ENCODE results near the gene GCG.

Gene GCG

GRCh38 chr2:162152147-162152546, at the start of gene GCG:
GCG (minus strand) TSS chr2:162152247; CDS start chr2:162149178, 3,069 bp downstream.
- in situ Hi-C loops (cut with HindIII; ENCODE audit: low sequenced_read_pairs), result loop anchor here (25.0 kb wide), 1 partner anchor 135 kb away; no protein-coding TSS in a partner anchor

- in situ Hi-C loops (cut with HindIII; ENCODE audit: low sequenced_read_pairs), result no loop called here
These were observed 48.6 kb upstream of the GCG start for GRCh38 chr2:162200636-162201035.

DNA sequence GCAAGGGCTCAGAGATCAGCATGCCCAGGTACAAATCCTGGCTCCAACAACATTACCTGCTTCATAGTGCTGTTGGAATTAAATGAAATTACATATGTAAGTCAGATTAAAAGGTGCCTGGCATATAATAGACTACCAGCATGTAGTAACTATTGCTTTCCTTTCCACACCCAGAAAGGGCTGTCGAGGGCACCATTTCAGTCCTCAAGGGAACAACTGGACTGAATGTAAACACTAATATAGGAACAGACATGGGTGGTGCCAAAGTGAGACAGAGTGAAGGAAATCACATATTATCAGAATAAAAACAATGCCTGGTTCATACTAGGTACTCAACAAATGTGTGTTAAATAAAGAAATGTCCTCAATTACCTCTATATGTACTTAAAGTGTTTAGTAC, 47.9 kb upstream of the GCG start:
- in situ Hi-C loops (cut with HindIII; ENCODE audit: low sequenced_read_pairs), result no loop called here

- in situ Hi-C loops (cut with HindIII; ENCODE audit: low sequenced_read_pairs), result no loop called here
These were observed 46.2 kb upstream of the GCG start for GRCh38 chr2:162198239-162198638.

DNA sequence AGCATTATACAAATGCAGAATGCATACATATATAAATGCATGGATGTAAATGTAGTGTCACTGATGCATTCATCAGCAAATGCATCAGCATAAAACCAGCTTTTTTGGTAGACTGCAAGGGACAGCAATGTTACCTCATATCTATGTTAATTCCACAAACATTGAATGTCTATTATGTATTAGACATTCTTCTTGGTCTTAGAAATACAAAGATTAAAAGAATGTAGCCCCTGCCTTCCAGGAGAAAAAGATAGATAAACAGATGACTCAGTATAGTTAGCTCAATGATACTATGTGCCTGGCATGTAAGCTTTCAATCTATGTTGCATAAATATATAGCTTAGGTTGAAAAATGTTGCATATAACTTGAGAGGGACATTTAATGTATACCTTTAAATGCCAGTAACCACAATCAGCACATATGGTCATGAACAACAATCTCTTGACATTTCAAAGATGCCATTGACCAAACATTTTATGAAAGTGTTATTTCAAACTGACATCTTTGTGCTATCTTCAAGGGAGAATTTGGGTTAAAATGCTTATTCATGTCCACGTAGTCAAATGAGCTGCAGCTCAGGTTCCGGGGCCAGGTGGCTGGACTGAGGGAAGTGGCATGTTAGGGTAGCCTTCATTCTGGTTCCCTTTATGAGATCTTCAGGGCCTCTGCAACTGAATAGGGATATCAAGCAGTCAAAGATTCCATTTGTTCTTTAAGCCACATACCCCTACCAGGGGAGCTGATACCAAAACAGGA, 45.2 kb upstream of the GCG start:
- in situ Hi-C loops (cut with HindIII; ENCODE audit: low sequenced_read_pairs), result no loop called here

GRCh38 chr2:162196638-162197037, 44.6 kb upstream of the GCG start:
- in situ Hi-C loops (cut with HindIII; ENCODE audit: low sequenced_read_pairs), result no loop called here

DNA sequence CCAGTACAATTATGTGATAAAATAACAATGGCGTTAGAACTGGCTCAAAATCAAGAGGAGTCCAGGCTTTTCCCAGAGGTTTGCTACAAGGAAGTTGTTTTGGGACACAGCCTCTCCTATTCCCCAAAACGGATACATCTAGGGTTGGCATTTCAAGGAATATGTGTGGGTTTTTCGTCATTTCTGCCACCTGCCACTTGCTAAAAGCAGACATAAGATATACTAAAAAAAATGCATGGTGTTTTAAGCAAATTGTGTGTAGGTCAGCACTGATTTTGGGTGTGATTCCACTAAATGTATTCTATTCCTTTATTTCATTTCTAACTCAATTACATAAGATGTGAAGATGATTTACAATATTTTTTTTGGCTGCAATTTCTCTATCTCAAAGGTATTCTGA, 36.4 kb upstream of the GCG start:
- in situ Hi-C loops (cut with HindIII; ENCODE audit: low sequenced_read_pairs), result no loop called here

DNA sequence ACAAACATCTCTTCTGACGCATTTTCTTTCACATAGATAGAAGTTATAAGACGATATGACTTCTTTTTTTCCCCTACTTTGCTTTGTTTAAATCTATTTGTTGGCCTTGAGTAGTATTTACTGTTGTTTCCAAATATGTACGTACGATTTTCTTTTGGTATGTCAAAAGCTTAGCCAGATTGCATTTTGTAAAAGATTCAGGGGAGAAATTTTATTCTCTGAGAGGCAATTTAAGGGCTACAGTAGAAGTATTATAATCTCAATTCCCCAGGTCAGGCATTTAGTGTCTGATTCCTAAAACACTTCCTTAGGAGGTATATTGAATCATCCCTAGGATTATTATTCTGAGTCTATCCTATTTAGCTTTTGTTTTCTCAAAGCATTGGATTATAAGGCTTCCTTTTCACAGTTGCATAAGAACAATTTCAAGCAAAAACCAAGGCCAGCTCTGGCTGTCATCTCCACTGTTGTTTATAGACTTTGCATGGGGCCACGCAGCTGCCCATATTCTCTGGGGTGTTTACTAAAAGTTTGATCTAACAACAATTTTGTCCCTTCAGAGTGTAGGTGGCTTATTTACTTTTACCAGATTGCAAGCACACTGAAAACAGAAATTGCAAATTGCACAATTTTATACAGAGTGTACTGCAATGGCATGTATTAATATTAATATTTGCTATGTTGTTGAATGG, 33.6 kb upstream of the GCG start:
- in situ Hi-C loops (cut with HindIII; ENCODE audit: low sequenced_read_pairs), result no loop called here

DNA sequence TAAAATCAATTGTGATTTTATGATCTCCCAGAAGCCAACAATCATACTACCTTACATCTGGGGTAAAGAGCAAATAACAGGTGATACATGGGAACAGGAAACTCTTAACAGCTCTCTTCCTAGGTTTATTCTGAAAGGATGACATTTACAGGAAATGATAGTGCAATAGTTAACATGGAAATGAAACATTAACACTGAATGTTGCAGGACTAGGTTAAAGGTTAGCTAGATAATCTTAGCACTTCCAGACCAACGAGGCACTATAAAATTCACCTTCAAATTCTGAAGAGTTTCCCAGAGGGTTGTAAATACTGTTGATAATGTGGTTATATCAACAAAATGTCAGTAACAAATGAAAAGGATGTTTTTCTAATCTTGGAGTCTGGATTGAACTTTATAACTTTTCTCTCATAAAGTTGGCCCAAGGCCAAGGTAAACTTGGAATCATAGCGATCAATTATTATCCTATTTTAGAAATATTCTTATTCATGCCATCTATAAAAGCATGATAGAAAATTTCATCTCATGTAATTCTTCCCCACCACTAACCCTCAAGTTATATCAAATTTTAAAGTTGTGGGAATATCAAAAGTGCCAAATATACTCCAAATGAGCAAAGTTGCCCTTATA, 32.9 kb upstream of the GCG start:
- in situ Hi-C loops (cut with HindIII; ENCODE audit: low sequenced_read_pairs), result no loop called here

DNA sequence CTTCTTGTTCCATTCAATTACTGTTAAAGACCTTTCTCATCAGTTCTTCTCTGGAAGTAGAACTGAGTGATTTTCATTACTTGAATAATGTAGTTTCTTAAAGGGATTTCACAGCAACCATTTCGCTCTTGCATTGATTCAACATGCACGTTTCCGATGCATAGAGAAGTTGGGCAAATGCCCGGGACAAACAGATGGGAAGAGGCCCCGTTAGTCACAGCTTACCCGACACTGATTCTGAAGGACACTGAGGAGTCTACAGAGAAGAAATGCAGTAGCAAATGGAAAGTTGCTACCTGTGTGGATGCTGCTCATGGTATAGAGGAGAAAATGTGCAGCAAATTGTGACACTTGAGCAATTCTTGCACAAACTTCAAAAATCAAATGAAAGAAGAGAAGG, 32.3 kb upstream of the GCG start:
- in situ Hi-C loops (cut with HindIII; ENCODE audit: low sequenced_read_pairs), result no loop called here

- in situ Hi-C loops (cut with HindIII; ENCODE audit: low sequenced_read_pairs), result no loop called here
These were observed 30.3 kb upstream of the GCG start for GRCh38 chr2:162182395-162182794.

DNA sequence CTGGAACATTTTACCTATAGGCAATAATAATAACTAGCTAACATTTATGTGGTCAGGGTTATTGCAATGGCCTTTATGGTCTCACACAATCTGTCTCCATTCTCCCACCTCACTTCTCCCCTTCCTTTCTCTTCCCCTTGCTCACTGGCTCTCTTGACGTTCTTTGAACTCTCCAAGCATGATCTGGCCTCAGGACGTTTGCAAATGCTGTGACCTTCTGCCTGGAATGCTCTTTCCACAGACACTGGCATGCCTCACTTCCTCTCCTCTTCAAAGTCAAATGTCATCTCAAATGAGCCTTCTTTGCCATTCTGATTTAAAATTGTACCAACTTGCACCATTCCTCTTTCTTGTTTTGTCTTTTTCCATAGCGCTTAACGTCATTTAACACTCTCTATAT, 25.3 kb upstream of the GCG start:
- in situ Hi-C loops (cut with HindIII; ENCODE audit: low sequenced_read_pairs), result no loop called here

DNA sequence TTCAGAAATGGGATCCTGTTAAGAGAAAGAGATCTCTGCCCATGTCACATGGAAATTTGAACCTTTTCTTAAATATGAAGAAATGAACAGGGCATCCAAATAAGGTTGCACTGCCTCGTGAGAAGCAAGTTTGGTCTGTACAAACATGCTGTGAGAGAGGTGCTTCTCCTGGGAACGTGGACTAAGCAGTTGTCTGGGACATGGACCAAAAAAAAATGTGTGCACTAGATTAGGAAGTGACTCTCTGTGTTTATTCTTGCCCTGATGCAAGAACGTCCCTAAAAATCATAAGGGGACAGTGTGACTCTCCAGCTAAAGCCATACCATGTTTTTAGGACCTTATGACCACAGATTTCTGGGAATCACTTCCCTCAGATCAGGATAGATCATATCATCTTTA, 23.7 kb upstream of the GCG start:
- in situ Hi-C loops (cut with HindIII; ENCODE audit: low sequenced_read_pairs), result no loop called here

GRCh38 chr2:162174746-162175145, 22.7 kb upstream of the GCG start:
- in situ Hi-C loops (cut with HindIII; ENCODE audit: low sequenced_read_pairs), result loop anchor here (25.0 kb wide), 1 partner anchor 113 kb away; no protein-coding TSS in a partner anchor

- in situ Hi-C loops (cut with HindIII; ENCODE audit: low sequenced_read_pairs), result loop anchor here (25.0 kb wide), 1 partner anchor 114 kb away; no protein-coding TSS in a partner anchor
These were observed 20.8 kb upstream of the GCG start for GRCh38 chr2:162172802-162173370.

- in situ Hi-C loops (cut with HindIII; ENCODE audit: low sequenced_read_pairs), result loop anchor here (25.0 kb wide), 1 partner anchor 121 kb away; no protein-coding TSS in a partner anchor
These were observed 14.7 kb upstream of the GCG start for GRCh38 chr2:162166745-162167144.

- in situ Hi-C loops (cut with HindIII; ENCODE audit: low sequenced_read_pairs), result loop anchor here (25.0 kb wide), 1 partner anchor 121 kb away; no protein-coding TSS in a partner anchor
These were observed 14.1 kb upstream of the GCG start for GRCh38 chr2:162166174-162166573.

- in situ Hi-C loops (cut with HindIII; ENCODE audit: low sequenced_read_pairs), result loop anchor here (25.0 kb wide), 1 partner anchor 122 kb away; no protein-coding TSS in a partner anchor
These were observed 12.8 kb upstream of the GCG start for GRCh38 chr2:162164802-162165201.

GRCh38 chr2:162159446-162159845, 7.4 kb upstream of the GCG start:
- in situ Hi-C loops (cut with HindIII; ENCODE audit: low sequenced_read_pairs), result loop anchor here (25.0 kb wide), 1 partner anchor 128 kb away; no protein-coding TSS in a partner anchor

DNA sequence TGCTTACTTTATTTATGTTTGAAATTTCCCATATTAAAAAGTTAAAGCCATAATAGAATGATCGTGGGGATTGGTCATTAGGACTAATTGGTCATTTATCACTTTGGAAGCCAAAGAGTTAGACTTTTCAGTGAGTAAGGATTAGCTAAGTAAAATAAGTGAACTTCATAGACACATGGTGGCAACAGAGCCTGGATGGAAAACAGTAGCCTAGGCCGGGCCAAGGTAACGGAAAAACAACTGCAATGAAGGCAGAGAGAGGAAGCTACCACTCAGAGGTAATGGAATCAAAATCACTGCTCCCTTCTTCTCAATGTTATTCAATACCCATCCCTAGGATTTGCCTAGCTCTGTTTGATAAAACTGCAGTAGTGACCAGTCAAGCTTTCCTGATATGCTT, 4.1 kb upstream of the GCG start:
- in situ Hi-C loops (cut with HindIII; ENCODE audit: low sequenced_read_pairs), result loop anchor here (25.0 kb wide), 1 partner anchor 131 kb away; no protein-coding TSS in a partner anchor

- in situ Hi-C loops (cut with HindIII; ENCODE audit: low sequenced_read_pairs), result loop anchor here (25.0 kb wide), 1 partner anchor 132 kb away; no protein-coding TSS in a partner anchor
These were observed 3.0 kb upstream of the GCG start for GRCh38 chr2:162155093-162155492.
